Stimulated activated CD8-positive, alpha-beta memory T cell treated with anti-CD3 and anti-CD28 coated beads, Interleukin-12 subunit alpha, Interleukin-12 subunit beta, amount 100 ng/mL, for 4 hours (primary cell): ENCODE data around the gene UNC5B.

Experiments used
- DNase-seq: peaks from one replicate; pipeline ENCODE4 v3.0.0-alpha.2; 2020; ENCODE audit warnings: low read depth

UNC5B gene

GRCh38 chr10:71346731-71347130 is 134.4 kb downstream of the UNC5B start:
- no peak for DNase-seq

DNA sequence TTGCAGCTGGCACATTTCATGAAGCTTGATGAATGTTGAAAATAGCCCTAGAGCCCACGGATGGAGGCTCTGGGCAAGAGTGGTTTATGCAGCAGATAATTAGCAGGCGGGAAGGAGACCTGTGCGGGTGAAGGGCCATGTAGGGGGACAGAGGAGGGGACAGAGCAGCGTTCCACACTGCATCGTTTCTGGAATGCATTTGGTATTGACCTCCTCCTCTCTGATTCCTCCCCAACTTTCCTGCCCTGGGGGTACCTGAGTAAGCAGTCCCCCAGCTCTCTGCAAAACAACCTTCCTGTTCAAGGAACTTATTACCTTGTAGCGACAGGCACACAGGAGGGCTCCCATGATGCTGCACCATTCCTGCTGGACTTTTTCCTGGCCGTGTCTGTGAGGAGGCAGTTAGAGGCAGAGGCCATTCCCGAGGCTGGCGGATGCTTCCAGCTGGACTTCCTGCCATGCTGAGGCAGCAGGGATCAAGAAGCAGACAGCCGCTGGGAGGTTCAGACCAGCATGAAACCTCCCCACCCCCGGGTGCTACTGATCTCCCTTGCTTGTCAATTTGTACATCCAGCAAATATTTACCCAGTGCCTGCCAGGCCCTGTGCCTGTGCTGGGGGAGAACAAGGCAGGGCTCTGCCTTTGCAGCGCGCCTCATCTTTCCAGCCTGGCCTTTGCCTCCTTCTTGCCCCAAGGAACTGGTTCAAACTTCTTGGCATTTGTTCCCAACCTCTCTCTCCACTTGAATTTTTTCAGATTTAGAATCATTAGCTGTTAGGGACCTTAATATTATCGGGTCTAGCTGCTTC is 135.4 kb downstream of the UNC5B start:
- no peak for DNase-seq

DNA sequence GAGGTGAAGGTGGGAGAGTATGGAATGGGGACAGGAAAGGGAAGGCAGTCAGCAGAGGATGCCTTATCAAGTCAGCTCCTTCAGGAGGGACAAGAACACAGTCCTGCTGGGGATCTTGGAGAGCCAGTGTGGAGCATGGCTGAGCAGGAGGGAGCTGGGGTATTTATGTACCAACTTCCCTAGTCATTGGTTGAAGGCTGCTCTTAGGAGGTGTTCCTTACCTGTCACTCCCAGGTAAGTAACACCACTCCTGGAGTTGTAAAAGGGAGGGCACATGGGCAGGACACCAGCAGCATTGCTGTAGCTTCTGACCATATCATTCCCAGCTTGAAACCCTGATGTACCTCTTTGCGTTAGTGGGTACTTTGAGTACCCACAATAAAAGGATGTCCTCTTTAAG is 136.5 kb downstream of the UNC5B start:
- no peak for DNase-seq

DNA sequence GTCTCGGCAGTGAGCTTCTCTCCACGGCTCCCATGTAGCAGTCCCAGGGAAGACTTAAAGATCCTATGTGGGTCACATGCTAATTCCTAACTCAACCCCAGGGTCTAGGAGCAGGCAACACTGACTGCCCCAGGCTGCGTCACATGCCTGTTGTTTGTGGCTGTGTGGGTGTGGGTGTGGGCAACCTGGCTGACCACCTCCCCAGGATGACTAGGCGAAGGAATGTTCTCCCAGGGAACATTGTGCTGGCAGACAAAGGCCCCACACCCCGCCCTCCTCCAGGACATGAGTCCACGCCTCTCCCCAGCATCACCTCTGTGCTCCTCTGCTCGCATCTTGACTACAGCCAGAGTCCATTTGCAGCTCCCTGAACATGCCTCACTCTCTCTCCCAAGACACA is 137.0 kb downstream of the UNC5B start:
- DNase-seq, result no peak

GRCh38 chr10:71351087-71351486 is 138.7 kb downstream of the UNC5B start:
- DNase-seq, result no peak

DNA sequence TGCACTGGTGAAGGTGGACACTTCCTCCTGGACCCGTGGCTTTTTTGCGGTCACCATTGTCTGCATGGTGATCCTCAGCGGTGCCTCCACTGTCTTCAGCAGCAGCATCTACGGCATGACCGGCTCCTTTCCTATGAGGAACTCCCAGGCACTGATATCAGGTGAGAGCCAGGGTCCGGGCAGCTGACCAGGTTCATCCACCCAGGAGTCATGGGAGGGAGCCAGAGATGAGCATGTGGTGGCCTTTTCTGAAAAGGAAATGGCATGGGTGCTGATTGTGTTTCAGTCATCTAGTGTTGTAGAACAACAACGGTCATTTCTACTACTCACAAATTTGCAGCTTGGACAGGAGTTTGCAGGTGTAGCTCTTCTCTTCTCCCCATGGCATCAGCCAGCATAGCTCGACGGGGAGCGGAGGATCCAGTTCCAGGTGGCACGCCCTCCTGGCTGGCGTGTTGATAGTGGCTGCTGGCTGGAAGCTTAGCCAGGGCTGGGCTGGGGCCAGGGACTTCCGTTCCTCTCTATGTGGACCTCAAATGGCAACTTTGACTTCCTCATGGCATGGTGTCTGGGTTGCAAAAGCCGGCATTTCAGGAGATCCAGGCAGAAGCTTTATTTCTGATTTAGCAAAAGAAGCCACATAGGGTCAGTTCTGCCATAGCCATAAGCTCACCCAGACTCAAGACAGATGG is 139.4 kb downstream of the UNC5B start:
- DNase-seq, result no peak
